ENCODE results near the gene KIF19.

KIF19 gene

DNA sequence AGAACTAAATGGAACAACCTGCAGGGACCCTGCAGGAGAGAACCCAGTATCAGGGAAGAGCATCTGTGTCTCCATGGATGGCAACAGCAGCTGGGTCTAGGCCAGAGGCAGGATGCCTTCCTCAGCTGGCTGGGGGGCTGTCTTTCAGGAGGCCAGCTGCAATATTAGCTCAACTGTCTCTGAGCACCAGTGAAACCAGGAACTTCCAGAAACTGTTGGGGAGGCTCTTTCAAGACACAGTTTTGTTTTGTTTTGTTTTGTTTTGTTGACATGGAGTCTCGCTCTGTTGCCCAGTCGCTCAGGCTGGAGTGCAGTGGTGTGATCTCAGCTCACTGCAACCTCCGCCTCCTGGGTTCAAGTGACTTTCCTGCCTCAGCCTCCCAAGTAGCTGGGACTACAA lies 48.8 kb downstream of the KIF19 start:
- no peak overlapping the region for H3K4me3 ChIP-seq (ENCODE audit: low read depth, low read length)
- DNase-seq (ENCODE audit: low read depth): no peak
- TF ChIP-seq POLR2A (IDR thresholded peaks at IDR 0.05; ENCODE audit: extremely low read depth, insufficient read length) (no peak), MYC (IDR thresholded peaks at IDR 0.05; ENCODE audit: low read depth, low read length) (no peak)
- TF ChIP-seq, protein P1, sequence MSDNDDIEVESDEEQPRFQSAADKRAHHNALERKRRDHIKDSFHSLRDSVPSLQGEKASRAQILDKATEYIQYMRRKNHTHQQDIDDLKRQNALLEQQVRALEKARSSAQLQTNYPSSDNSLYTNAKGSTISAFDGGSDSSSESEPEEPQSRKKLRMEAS (IDR thresholded peaks at IDR 0.05; ENCODE audit: low read depth, low read length): no peak
- TF ChIP-seq, protein P2, sequence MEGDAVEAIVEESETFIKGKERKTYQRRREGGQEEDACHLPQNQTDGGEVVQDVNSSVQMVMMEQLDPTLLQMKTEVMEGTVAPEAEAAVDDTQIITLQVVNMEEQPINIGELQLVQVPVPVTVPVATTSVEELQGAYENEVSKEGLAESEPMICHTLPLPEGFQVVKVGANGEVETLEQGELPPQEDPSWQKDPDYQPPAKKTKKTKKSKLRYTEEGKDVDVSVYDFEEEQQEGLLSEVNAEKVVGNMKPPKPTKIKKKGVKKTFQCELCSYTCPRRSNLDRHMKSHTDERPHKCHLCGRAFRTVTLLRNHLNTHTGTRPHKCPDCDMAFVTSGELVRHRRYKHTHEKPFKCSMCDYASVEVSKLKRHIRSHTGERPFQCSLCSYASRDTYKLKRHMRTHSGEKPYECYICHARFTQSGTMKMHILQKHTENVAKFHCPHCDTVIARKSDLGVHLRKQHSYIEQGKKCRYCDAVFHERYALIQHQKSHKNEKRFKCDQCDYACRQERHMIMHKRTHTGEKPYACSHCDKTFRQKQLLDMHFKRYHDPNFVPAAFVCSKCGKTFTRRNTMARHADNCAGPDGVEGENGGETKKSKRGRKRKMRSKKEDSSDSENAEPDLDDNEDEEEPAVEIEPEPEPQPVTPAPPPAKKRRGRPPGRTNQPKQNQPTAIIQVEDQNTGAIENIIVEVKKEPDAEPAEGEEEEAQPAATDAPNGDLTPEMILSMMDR (IDR thresholded peaks at IDR 0.05; ENCODE audit: low read depth, low read length): no peak

DNA sequence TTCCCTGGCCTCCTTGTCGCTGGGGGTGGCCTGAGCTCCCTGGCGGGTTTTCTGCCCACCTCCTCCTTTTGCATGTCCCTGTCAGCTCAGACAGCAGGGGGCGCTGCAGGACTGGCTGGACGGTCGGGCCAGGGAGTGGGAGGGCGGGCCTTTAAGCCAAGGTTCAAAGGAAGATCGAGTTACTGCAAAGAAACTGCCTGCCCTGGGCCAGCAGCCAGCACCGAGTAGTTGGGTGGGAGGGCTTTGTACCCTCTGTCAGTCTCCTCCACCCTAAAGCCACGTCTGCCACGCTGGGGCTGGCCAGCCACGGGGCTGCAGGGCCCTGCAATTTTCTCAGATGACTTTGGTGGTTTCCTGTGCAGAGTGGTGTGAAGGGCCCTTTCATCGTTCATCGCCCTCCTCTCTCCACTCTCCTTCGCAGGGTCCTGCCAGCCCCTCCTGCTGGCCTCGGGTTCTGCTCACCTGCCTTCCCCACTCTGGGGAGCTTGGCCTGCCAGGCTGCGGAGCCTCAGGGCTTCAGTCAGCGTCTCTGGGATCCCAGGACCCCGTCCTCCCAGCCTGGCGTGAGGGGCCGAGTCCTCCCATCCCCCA lies 53.6 kb downstream of the KIF19 start:
- no peak overlapping the region for H3K4me3 ChIP-seq (ENCODE audit: low read depth, low read length)
- TF ChIP-seq, protein P2 (IDR thresholded peaks at IDR 0.05; ENCODE audit: low read depth, low read length): peak; percentile 72
- TF ChIP-seq, protein P1 (IDR thresholded peaks at IDR 0.05; ENCODE audit: low read depth, low read length): no peak
- TF ChIP-seq MYC (IDR thresholded peaks at IDR 0.05; ENCODE audit: low read depth, low read length) (no peak), POLR2A (IDR thresholded peaks at IDR 0.05; ENCODE audit: extremely low read depth, insufficient read length) (no peak)
- peak; percentile 90 for DNase-seq (ENCODE audit: low read depth)

DNA sequence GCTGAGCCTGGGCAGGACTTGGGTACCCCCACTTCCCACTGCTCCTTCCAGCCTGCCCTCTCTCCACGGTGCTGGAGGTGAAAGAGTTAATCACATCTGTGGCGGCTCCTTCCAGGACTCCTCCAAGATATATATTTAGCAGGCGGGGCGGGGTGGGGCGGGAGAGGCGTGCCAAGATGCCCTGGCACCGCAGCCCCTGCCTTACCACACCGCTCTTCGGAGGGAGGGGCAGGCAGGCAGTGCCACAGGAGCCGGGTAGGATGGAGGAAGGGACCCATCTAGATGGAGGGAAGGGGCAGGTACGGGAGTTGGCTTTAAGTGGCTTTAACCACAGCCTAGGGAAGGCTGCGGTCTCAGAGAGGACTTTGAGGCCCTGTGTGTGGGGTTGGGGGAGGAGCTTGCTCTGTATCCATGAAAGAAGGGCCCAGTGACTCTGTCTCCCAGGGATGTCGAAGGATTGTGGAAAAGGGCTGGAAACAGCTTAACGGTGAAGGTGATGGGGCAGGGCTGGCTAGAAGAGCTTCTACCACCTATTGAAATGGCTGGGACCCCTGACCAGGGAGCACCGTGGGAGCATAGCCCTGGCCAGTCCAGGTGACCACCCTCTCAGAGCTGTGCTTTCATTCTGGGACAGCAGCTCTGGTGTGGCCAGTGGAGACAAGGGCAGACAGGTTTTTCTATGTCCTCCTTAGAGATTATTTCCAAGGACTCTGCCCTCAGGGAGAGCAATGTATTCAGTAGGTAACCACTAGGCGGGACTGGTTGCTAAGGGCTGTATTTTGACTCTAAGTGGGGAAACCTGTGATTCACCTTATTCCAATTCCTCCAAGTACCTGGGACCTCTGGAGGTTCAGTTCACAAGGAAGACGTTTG lies 54.3 kb downstream of the KIF19 start:
- DNase-seq (ENCODE audit: low read depth): peak; percentile 54
- H3K4me3 ChIP-seq (ENCODE audit: low read depth, low read length): no peak overlapping the region
- TF ChIP-seq POLR2A (IDR thresholded peaks at IDR 0.05; ENCODE audit: extremely low read depth, insufficient read length) (no peak), MYC (IDR thresholded peaks at IDR 0.05; ENCODE audit: low read depth, low read length) (no peak)
- TF ChIP-seq, protein P1 (IDR thresholded peaks at IDR 0.05; ENCODE audit: low read depth, low read length): no peak
- TF ChIP-seq, protein P2 (IDR thresholded peaks at IDR 0.05; ENCODE audit: low read depth, low read length): no peak

DNA sequence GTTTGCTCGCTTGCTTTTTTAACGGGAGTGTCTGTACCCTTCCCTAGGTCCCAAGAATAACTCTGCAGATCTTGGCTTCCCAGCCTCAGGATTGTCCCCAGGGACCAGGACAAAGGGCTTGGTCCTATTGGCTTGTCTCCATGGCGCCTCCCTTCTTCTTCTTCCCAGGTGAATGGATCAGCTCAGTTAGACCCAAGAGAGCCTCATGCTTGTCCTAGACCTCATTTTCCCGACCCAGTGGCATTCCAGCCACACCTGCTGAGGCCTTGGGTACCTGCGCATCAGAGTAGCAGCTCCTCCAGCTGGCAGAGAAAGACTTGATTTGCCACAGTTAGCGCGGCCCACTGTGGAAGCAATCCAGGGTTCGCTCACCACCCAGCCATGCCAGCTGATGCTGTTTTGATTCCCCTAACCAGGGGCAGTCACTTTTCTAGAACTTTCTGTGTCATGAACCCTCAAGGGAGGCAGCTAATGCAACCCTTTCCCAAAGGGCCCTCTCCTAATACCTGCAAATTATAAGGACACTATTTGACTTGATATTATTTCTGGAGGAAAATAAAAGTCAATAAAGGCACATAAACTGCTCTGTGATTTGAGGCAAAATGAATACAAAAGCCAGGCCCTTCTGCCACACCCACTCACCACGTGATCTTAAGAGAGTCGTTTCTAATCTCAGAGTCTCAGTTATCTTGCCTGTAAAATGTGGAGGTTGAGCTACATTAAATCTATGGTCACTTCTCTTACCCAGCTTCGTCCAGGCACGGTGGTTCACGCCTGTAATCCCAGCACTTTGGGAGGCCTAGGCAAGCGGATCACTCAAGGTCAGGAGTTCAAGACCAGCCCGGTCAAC lies 55.2 kb downstream of the KIF19 start:
- TF ChIP-seq MYC (IDR thresholded peaks at IDR 0.05; ENCODE audit: low read depth, low read length): no peak
- H3K4me3 ChIP-seq (ENCODE audit: low read depth, low read length): no peak overlapping the region
- DNase-seq (ENCODE audit: low read depth): no peak

DNA sequence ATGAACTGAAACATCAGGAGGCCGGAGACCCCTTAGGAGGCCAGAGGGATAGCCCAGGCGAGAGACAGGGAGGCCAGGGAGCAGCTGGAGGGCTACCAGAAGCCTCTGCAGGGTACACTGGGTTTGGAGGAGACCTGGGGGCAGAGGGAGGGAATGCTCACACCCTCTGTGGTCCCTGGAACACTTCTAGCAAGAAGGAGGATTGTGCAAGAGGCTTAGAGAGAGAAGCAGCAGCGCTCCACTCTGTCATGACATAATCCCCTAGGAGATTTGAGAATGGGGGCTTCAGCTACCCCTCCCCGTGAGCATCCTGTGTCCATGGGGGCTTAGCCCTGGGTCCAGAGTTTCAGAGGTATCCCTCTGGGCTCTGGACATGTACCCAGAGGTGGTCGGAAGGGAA lies 57.1 kb downstream of the KIF19 start:
- TF ChIP-seq MYC (IDR thresholded peaks at IDR 0.05; ENCODE audit: low read depth, low read length) (no peak), POLR2A (IDR thresholded peaks at IDR 0.05; ENCODE audit: extremely low read depth, insufficient read length) (no peak)
- TF ChIP-seq, protein P1 (IDR thresholded peaks at IDR 0.05; ENCODE audit: low read depth, low read length): no peak
- TF ChIP-seq, protein P2 (IDR thresholded peaks at IDR 0.05; ENCODE audit: low read depth, low read length): no peak
- H3K4me3 ChIP-seq (ENCODE audit: low read depth, low read length): no peak overlapping the region
- DNase-seq (ENCODE audit: low read depth): peak; percentile 59
